GM20431 (cell line): ENCODE data around the gene CLDN22.
"Not testable (repeated sequence)": the region's sequence is repeated elsewhere in the genome, so short reads cannot be mapped to it uniquely, and the experiment has no call there.

Experiments used
- in situ Hi-C: fragments of 300-500 bp; cut with MseI, MboI; formaldehyde crosslinking; loops from one replicate; pipeline ENCODE4 v1.15.0; 2020; ENCODE audit warnings: low sequenced_read_pairs; ENCODE audit not compliant: unreplicated experiment

CLDN22 gene

DNA sequence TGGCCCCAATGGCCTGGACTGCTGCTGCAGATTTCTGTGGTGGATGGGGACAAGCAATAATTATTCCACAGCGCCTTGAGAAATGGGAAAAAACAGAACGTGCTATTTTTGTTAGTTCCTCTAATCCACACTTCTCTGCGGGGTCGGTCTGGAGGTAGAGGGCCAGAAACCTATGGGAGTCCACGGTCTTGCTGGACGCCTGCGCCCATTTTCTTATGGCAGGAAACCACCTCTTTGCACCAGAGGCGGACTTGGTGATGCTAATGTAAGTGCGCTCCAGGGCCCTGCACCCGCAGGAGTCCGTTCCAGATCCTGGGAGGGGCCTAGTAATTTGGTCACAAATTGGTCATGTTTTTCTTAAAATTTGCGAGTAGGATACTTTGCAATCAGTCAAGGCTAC, 28.1 kb upstream of the CLDN22 start:
- in situ Hi-C loops, result no loop called here

- in situ Hi-C loops, result no loop called here
Measured at GRCh38 chr4:183347566-183347965, 27.5 kb upstream of the CLDN22 start.

DNA sequence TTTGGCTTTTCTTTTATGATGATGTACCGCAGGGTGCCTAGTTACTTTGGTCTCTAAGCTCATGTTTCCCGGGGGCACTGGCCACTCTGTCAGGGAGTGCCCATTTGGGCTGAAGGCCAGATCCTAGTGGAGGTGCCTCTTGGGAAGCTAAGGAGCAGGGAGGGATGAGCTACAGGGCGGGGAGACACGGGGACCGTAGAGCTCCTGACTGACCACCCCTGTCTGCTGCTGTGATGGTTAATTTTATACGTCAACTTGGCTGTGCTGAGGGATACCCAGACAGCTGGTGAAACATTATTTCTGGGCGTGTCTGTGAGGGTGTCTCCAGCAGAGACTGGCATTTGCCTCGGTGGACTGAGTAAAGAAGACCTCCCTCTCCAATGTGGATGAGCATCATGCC, 27.1 kb upstream of the CLDN22 start:
- in situ Hi-C loops, result no loop called here

DNA sequence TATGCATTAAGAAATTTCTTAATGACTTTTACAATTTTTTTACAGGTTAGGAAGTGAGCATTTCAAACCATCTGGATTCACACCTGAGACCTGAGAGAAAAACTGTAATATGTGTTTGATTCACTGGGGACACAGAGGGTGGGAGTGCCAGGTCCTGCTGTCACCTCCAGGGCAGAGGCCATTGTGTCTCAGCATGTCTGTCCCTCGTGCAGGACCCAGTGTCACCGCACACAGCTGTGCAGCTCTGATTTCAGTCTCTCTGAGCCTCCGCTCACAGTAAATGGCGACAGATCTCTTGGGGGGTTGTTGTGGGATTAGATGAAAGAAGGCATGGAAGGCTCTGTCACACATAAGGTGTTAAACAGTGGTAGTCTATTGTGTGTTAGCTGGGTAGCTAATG, 25.2 kb upstream of the CLDN22 start:
- in situ Hi-C loops, result no loop called here

DNA sequence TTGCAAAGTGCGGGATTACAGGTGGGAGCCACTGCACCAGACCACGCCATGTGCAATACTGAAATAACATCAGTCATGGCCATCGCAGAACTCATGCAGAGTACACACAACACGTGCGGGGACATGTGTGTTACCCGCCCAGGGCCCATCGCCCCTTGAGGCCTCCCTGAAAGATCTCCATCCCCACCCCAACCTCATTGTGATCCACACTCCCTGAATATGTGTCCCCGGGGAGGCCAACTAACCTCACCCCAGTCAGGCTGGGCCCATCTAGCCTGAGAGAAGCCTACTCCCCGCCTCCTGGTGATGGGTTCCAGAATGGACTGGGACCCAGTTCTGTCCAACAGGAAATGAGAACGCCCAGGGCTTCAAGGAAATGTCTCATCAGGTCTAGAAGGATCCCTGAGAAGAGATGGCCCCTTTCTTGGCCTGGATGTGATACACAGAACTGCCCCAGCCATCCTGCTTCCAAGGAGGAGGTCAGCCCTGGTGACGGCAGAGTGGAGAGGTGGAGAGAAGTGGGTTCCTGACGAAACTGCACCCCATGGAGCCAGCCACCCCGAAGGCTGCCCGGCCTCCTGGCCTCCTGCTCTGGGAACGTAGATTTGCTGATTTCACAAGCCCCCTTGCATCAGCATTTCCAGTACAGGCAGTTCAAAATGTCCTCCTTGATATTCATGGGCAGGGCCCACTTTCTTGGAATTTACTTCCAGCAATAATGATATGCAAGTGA, 24.6 kb upstream of the CLDN22 start:
- in situ Hi-C loops, result no loop called here

GRCh38 chr4:183343730-183344129, 23.7 kb upstream of the CLDN22 start:
- in situ Hi-C loops, result no loop called here

GRCh38 chr4:183342541-183343533, 22.8 kb upstream of the CLDN22 start:
- in situ Hi-C loops, result no loop called here

DNA sequence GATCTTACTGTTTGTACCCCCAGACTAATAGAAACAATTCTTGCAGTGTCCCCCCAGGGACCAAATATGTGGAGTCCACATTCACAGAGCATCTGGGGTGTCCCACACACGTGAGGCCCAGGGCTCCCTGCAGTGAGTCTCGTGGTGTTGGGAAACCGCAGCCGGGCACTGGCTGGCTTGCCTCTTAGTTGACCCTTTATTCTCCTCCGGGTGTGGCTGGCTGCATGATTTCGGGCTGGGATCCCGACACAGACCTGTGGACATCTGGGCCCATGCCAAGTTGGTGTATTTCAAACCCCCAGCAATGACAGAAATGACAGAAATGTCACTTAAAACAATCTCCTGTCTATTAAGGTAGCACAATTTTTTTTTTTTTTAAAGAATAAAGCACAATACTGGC, 17.8 kb upstream of the CLDN22 start:
- in situ Hi-C loops, result no loop called here

DNA sequence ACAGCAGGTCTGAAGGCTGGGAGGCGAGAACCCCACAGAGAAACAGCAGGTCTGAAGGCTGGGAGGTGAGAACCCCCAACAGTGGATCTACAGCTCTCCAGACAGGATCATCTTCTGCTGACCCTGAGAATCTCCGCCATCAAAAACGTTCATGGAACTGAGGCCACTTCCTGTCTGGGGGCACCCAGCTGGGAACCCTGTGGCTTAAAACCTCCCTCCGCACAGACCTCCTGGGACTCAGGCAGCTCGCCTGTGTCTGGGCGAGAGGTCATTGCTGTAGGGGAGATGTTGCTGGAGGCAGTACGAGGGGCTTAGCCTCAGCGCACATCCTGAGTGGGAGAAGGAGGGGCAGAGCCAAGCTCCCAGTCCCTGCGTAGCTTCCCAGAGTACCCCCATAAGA, 17.3 kb upstream of the CLDN22 start:
- in situ Hi-C loops, result no loop called here

DNA sequence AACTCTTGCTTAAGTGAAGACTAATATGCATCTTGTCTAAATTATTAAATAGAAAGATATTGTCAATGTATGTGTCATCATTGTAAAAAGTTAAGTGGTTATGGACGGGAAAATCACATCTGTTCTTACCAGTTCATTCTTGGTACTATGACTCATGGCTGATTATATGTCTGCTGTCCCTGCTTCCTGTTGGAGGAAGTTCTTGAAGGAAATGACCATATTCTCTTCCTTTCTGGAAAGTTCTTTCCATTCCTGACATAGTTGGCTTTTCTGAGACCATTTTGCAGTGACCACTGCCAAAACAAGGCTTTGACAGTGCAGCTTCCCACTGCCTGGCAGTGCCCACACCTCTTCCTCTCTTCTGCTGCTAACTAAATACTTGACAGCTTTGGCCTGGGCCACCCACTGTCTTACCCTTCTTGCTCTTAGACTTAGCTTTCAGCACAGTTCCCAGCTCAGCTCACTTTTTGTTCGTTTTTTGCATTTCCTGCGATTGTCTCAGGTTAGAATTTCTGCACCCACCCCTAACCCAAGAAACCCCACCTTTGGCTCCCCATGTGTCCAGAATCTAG, 15.4 kb upstream of the CLDN22 start:
- in situ Hi-C loops, result no loop called here

DNA sequence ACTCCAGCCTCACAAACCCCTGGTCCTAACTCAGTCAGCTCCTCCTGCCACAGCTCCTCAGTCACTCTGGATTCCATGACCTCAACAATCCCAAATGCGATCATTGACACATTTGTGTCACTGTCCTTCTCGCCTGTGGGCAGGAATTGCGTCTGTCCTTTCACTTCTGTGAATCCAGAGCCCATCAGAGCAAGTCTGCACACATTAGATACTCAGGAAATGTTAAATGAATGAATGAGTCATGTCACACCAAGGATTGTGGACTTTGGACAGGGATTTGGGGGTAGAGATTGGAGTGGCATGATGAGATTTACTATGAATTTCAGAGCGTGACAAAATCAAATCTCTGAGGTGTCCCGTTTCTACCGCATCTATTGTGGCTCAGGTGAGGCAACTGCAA, 13.9 kb upstream of the CLDN22 start:
- in situ Hi-C loops, result no loop called here

DNA sequence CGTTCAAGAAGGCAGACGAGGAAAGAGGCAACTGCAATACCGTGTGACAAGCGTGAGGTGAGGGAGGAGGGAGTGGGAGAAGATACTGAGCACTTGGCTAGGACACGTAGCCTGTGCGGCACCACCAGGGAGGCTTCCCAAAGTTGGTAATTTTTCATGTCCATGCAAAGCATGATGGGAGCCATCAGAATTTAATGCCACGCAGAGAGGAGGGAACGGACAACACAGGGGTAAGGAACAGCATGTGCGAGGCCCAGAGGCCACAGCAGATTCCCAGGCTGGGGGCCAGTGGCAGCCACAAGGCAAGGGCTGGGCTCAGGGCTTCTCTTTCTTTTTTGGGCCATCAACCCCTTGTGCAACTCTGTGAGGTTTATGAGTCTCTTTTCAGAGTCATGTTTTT, 13.1 kb upstream of the CLDN22 start:
- in situ Hi-C loops, result no loop called here

GRCh38 chr4:183332447-183332846, 12.4 kb upstream of the CLDN22 start:
- in situ Hi-C loops, result no loop called here

GRCh38 chr4:183330841-183331240, 10.8 kb upstream of the CLDN22 start:
- in situ Hi-C loops, result no loop called here

- in situ Hi-C loops, result no loop called here
Measured at GRCh38 chr4:183329954-183330742, 10.1 kb upstream of the CLDN22 start.

DNA sequence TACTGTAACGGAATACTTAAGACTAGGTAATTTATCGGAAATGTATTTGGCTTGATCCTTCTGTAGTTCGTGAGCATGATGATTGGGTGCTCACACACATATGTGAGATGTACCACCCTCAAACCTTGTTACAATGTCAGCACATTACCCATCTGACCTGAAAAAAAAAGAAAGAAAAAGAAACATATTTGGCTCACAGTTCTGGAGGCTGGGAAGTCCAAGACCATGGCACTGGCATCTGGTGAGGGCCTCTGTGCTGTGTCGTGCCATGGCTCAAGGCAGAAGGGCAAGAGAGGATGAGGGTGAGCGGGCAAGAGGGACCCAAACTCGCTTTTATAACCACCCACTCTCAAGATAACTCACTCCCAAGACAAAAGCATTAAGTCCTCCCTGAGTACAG, 9.2 kb upstream of the CLDN22 start:
- in situ Hi-C loops, result no loop called here

- in situ Hi-C loops, result no loop called here
Measured at GRCh38 chr4:183328832-183329231, 8.8 kb upstream of the CLDN22 start.

DNA sequence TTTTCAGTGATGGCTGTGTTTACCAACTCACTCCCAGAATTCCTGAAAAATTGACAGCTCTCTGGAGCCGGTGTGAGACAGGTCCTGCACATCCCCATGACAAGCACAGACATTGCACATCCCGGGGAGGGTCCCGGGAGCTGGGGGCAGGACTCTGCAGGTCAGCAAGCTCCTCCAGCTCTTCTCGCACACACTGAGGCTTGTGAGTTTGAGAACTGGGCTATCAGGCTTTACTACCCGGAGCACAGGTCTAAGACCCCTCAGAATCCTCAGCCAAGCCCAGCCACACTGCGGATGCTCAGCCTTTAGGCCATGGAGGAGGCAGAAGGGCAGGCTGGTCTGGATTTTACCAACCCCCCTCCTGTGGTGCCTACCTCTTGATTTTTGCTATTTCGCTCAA, 7.8 kb upstream of the CLDN22 start:
- in situ Hi-C loops, result no loop called here

DNA sequence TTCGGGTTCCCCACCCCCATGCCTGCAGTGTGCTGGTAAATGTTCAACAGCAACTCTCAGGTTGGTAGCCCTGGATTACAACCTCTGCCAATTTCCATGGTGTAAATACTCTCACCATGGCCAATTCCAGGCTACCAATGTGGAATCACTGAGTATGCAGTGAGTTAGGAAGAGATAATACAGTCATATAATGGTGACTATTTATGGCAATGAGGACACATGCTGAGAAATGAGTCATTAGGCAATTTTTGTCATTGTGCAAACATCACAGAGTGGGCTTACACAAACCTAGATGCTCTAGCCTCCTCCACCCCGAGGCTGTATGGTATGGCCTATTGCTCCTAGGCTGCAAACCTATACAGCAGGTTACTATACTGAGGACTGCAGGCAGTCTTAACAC, 6.8 kb upstream of the CLDN22 start:
- in situ Hi-C loops, result no loop called here

DNA sequence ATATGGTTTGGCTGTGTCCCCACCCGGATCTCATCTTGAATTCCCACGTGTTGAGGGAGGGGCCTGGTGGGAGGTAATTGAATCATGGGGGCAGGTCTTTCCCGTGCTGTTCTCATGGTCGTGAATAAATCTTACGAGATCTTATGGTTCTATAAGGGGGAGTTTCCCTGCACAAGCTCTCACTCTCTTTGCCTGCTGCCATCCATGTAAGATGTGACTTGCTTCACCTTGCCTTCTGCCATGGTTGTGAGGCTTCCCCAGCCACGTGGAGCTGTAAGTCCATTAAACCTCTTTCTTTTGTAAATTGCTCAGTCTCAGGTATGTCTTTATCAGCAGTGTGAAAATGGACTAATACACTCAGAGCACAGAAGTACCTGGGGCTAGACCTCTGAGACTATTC, 6.3 kb upstream of the CLDN22 start:
- in situ Hi-C loops, result not testable (repeated sequence)
